ENCODE data around the gene ADCY9.
"Not testable (repeated sequence)": the region's sequence is repeated elsewhere in the genome, so short reads cannot be mapped to it uniquely, and the experiment has no call there.

Gene ADCY9

GRCh38 chr16:4064950-4065352 is 51.3 kb downstream of the ADCY9 start:
- no peak for DNase-seq

DNA sequence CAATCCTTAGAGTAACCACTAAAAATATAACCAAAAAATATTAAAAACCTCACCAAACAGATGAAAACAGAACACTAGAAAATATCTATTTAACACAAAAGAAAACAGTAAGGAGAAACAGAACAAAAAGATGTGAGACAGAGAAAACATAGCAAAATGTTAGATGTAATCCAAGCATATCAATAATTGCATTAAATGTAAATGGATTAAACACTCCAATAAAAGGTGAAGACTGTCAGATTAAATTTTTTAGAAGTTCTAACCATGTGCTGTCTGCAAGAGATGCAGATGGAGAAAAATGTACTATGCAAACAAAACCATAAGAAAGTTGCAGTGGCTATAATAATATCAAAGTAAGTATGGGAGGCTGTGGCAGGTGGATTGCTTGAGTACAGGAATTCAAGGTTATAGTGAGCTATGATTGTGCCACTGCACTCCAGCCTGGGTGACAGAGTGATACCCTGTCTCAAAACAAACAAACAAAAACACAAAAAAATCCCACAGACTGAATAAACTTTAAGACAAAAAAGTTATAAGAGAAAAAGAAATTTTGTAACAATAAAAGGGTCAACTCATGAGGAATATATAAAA is 53.9 kb downstream of the ADCY9 start:
- DNase-seq = no peak

- DNase-seq = no peak
Measured at GRCh38 chr16:4060823-4061222, 55.4 kb downstream of the ADCY9 start.

- no peak for DNase-seq
Measured at GRCh38 chr16:4060009-4060408, 56.2 kb downstream of the ADCY9 start.

GRCh38 chr16:4058386-4058785 is 57.9 kb downstream of the ADCY9 start:
- DNase-seq = no peak

GRCh38 chr16:4057439-4057877 is 58.8 kb downstream of the ADCY9 start:
- no peak for DNase-seq

DNA sequence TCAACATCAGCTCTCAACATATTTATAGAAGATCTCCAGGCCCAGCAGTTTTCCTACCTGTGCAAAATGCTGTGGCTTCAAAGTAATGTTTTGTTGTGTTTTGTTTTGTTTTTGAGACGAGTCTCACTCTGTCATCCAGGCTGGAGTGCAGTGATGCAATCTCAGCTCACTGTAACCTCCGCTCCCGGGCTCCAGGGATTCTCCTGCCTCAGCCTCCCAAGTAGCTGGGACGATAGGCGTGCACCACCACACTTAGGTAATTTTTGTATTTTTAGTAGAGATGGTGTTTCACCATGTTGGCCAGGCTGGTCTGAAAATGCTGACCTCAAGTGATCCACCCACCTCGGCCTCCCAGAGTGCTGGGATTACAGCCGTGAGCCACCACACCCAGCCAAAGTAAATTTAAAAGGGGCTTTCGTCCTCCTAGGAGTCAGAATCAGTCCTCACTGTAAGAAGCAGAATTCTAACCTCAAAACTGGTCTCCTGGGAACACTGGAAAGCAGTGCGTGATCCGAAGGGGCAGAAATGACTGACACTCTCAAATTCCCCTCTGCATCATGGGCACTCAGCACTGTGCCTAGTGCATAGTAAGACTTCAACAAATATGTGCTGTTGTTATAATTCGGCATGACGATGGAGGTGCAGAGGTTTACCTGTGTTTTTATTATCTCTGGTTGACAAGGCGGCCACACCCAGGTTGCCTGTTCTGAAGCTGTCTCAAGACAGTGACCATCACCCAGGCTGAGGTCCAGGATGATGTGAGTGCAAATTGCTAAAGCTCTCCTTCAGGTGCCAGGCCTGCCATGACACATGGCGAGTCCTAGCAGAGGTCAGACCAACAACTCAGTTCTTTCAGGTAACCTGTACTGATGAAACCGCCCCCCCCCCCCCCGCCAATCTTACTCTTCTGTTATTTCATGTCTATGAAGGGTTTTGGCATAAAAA is 59.8 kb downstream of the ADCY9 start:
- no peak for DNase-seq

DNA sequence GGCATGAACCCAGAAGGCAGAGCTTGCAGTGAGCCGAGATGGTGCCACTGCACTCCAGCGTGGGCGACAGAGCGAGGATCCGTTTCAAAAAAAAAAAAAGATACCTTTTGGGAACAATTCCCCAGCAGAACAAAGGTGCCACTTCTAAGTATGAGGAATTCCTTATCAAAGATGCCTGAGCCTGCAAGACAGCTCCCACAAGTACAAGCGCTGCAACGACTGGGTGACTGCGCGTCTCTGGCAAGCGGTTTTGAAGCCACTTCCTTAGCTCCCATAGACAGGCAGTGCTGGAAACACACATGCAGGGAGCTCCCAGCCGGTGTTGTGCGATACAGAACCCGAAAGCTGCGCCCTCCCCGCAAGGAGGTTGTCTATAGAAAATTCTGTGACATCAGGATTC is 60.5 kb downstream of the ADCY9 start:
- no peak for DNase-seq

GRCh38 chr16:4053301-4053845 is 62.9 kb downstream of the ADCY9 start:
- DNase-seq = peak; percentile 83

DNA sequence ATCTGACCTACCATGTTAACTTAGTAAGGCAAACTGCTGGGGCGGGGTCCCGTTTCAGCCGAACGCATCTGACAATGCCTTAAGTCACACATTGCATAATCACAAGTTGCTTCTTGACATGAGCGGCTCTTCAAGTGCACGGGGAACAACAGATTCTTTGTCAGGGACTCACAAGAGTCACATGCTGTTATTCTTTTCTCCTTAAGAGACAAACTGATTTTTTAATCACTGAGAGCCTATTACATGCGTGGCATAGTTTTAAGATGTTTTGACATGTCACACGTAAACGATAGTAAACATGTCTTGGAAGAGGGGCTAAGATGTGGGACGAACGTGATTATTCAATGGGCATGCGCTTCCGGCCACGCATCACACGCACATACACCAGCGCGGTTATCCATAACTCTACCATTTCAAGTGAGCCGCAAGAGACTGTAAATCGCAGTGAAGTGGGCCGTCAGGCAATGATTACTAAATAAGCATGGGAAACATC is 63.4 kb downstream of the ADCY9 start:
- DNase-seq = peak; percentile 64

GRCh38 chr16:4052096-4052495 is 64.1 kb downstream of the ADCY9 start:
- no peak for DNase-seq

- DNase-seq = no peak
Measured at GRCh38 chr16:4051591-4051990, 64.7 kb downstream of the ADCY9 start.

GRCh38 chr16:4049031-4049430 is 67.2 kb downstream of the ADCY9 start:
- no peak for DNase-seq

DNA sequence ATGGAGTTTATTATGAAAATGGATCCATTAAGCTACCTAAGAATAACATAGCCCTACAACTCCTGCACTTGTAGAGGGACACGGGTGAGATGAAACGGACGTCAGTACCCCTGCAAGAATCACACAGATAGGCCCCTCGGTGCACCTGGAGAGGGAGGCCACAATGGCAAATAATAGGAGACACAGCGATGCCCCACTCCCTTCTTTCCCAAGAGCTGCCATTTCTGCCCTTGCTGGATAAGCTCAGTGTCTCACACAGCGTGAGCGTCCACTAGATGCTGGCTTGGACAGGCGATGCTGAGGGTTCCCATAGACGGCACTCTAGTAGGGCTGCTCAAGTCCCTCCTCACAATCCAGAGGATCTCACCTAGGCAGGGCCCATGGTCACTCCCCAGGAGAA is 67.8 kb downstream of the ADCY9 start:
- no peak for DNase-seq

DNA sequence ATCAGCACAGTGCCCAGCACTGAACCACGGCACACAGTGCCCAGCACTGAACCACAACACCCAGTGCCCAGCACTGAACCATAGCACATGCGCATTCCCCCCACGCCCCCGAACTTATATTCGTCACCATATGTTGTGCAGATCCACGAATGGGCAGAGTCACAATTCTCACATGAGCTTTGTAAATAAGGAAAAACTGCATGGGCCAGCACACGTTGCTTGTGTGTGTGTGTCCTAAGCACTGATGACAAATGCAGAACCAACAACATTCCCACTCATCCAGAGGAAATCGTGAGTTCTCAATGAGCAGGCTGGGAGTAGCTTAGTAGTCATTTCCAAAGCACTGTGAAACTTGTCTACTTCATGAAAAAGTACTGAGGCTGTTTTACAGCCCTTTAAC is 70.0 kb downstream of the ADCY9 start:
- DNase-seq = no peak

DNA sequence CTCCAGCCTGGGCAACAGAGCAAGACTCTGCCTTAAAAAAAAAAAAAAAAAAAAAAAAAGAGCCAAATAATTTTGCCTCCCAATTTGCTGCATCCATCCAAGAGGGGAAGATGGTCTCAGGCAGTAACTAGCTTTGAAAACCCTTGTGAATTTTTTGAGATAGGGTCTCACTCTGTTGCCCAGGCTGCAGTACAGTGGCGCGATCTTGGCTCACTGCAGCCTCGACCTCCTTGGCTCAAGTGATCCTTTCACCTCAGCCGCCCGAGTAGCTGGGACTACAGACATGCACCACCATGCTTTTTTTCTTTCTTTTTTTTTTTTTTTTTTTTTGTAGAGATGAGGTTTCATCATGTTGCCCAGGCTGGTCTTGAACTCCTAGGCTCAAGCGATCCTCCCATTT is 70.7 kb downstream of the ADCY9 start:
- DNase-seq = not testable (repeated sequence)

DNA sequence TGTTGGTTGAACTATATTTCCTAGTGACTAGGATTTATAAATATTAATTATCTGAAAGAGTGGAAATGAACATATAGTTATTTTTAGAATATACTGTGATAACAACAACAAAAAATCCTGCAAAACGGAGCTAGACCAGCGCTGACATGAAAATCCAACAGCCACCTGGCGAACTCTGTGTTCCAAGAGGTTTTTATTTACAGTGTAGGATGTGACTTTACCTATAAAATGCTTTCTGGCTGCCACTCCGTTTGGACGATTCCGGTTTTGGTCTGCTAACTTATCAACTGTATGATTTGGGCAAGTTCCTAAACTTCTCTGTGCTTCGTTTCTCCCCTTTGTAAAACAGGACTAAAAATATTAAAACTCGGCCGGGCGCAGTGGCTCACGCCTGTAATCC is 73.7 kb downstream of the ADCY9 start:
- DNase-seq = no peak

- no peak for DNase-seq
Measured at GRCh38 chr16:4038448-4038847, 77.8 kb downstream of the ADCY9 start.

DNA sequence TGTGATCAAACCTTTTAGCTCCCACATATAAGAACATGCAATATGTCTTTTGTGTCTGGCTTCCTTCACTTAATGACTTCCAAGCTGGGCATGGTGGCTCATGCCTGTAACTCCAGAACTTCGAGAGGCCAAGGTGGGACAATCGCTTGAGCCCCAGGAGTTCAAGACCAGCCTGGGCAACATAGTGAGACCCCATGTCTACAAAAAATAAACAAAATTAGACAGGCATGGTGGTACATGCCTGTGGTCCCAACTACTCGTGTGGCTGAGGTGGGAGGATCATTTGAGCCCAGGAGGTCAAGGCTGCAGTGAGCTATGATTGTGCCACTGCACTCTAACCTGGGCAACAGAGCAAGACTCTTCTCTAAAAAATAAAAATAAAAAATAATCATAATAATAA is 79.3 kb downstream of the ADCY9 start:
- DNase-seq = not testable (repeated sequence)

DNA sequence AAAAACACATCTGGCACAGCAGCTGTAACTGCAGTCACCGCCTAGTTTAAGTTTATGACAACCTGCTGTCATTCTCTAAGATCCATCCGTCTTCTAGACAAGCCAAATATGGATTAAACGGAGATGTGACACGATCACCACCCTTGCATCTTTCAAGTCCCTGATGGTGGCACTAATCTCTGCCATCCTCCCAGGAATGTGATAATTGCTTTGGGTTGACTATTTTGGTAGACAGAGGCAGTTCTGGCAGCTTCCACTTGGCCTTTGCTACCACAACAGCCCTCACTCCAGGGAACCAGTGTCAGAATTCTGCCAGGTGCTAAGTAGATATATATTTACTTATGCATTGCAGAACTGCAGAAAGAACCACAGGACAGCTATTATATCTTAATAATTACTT is 81.3 kb downstream of the ADCY9 start:
- no peak for DNase-seq

GRCh38 chr16:4033951-4034350 is 82.3 kb downstream of the ADCY9 start:
- no peak for DNase-seq

- no peak for DNase-seq
Measured at GRCh38 chr16:4032768-4033167, 83.5 kb downstream of the ADCY9 start.

DNA sequence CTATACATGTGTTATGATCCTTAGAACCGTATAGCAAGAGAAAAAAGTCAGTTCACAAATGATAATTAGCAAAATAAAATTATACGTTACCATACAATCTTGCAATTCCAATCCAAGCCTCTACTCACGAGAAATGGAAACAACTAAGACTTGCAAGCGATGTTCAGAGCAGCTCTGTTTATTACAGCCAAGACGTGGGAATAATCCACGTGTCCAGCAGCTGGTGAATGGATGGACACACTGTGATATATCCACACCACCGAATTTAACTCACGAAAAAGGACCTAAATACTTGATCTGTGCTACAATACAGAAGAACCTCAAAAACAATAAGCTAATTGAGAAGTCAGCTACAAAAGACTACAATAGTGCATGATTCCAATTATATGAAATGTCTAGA is 88.1 kb downstream of the ADCY9 start:
- no peak for DNase-seq

GRCh38 chr16:4026854-4027253 is 89.4 kb downstream of the ADCY9 start:
- DNase-seq = no peak

Measured in NCI-H774 (cell line).